ENCODE results near the gene ADGRF4.

ADGRF4 gene

GRCh38 chr6:47698342-47698787 lies at the start of gene ADGRF4:
ADGRF4 (plus strand) TSS chr6:47698580; CDS start chr6:47707246, 8,666 bp downstream.
- no peak for TF ChIP-seq CTCF (conservative IDR thresholded peaks at IDR 0.05)
- H3K27ac ChIP-seq, result no peak within 1 kb of the TSS

DNA sequence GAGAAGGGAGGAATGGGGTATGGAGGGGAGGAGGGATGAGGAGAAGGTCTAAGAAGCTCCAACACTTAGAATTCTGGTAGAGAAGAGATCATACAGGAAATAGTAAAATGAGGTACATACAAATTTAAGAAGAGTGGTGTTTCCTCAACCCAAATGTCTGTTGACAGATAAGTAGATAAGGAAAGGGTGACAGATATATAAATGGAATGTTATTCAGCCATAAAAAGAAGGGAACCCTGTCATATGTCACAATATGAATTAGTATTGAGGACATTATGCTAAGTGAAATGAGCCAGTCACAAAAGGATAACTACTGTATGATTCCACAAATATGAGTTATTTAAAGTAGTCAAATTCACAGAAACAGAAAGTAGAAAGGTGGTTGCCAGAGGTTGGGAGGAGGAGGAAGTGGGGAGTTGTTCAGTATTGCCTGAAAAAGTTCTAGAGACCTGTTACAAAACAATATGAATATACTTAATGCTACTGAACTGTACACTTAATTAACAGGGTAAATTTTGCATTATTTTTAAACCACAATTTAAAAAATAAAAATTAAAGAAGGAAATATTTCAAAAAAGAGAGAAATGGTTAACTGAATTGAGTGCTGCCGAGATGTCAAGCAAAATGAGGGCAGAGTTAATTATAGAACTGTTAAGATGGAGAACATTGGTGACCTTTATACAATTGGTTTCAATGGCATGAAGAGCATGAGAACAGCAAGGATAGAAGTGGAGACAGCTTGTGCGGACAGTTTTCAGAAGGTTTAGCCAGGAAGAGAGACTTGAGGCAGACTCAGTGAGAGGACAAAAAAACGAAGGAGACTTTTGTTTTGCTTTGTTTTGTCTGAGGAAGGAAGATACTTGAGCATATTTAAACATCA lies 47.6 kb upstream of the ADGRF4 start:
- TF ChIP-seq CTCF (conservative IDR thresholded peaks at IDR 0.05), result no peak
- no peak overlapping the region for H3K27ac ChIP-seq

DNA sequence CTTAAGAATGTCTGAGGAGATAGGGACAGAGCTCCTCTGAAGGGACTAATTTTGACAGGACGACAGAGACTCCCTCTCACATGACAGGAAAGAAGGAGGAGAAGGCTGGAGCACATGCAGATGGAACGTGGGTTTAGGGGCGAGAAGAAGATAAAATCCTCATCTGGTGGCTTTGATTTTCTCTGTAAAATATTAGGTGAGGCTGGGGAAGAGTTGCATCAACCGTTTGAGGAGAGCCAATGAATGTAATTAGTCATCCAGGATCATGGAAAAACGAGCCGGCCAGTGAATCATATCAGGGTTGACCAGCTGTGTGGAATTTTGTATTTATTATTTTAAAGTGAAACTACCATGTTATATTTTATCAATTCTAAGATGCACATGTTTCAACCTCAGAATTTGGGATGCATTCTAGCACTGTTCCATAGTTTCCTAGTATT lies 46.9 kb upstream of the ADGRF4 start:
- no peak overlapping the region for H3K27ac ChIP-seq
- TF ChIP-seq CTCF (conservative IDR thresholded peaks at IDR 0.05), result no peak

DNA sequence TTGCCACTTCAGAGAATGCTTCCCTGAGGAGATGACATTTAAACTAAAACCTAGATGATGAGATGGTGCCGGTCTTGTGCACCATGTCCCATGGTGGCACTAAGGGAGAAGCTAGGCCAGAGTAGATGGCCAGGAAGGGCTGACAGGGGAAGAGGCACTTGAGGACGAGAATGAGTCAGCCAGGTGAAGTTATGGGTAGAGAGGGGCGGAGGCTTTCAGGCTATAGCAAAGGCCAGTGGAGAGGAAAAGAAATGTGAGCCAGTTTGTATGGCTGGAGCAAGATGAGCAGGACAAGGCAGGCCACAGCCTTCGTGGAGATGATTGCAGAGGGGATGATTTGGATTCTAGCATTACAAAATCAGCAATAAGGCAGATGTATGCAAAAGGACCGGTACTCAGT lies 44.7 kb upstream of the ADGRF4 start:
- TF ChIP-seq CTCF (conservative IDR thresholded peaks at IDR 0.05), result no peak
- no peak overlapping the region for H3K27ac ChIP-seq

GRCh38 chr6:47654255-47654654 lies 44.1 kb upstream of the ADGRF4 start:
- H3K27ac ChIP-seq, result no peak overlapping the region
- no peak for TF ChIP-seq CTCF (conservative IDR thresholded peaks at IDR 0.05)

- no peak overlapping the region for H3K27ac ChIP-seq
- TF ChIP-seq CTCF (conservative IDR thresholded peaks at IDR 0.05), result no peak
Measured at GRCh38 chr6:47655719-47656595, 42.4 kb upstream of the ADGRF4 start.

GRCh38 chr6:47661960-47662359 lies 36.4 kb upstream of the ADGRF4 start:
- no peak overlapping the region for H3K27ac ChIP-seq
- no peak for TF ChIP-seq CTCF (conservative IDR thresholded peaks at IDR 0.05)

Data from VCaP (cell line).